B cell (primary cell): Measurements from ENCODE around the gene NHSL2.

ENCODE experiments used
- EZH2 ChIP-seq: IDR thresholded peaks from 2 replicates; pipeline ENCODE4 v1.6.1; 2012; ENCODE audit warnings: borderline replicate concordance, low read depth, mild to moderate bottlenecking, moderate library complexity, low read length; ENCODE audit not compliant: insufficient read depth, poor library complexity, severe bottlenecking
- TF ChIP-seq, protein P1 (sequence below): fragments of 200-600 bp; IDR thresholded peaks from one replicate; pipeline ENCODE4 v1.8.0; 2022; ENCODE audit warnings: antibody characterized with exemption, mild to moderate bottlenecking

- TF ChIP-seq, protein P1, sequence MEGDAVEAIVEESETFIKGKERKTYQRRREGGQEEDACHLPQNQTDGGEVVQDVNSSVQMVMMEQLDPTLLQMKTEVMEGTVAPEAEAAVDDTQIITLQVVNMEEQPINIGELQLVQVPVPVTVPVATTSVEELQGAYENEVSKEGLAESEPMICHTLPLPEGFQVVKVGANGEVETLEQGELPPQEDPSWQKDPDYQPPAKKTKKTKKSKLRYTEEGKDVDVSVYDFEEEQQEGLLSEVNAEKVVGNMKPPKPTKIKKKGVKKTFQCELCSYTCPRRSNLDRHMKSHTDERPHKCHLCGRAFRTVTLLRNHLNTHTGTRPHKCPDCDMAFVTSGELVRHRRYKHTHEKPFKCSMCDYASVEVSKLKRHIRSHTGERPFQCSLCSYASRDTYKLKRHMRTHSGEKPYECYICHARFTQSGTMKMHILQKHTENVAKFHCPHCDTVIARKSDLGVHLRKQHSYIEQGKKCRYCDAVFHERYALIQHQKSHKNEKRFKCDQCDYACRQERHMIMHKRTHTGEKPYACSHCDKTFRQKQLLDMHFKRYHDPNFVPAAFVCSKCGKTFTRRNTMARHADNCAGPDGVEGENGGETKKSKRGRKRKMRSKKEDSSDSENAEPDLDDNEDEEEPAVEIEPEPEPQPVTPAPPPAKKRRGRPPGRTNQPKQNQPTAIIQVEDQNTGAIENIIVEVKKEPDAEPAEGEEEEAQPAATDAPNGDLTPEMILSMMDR, result no peak
- TF ChIP-seq EZH2, result no peak
Observed at GRCh38 chrX:72078411-72078810, 167.8 kb downstream of the NHSL2 start.
